Stimulated activated CD4-positive, alpha-beta T cell treated with anti-CD3 and anti-CD28 coated beads, Interleukin-15, amount 100 ng/mL, for 48 hours (primary cell): ENCODE results near the gene EHMT1.
"Not testable (repeated sequence)": the region's sequence is repeated elsewhere in the genome, so short reads cannot be mapped to it uniquely, and the experiment has no call there.

Experiments used
- DNase-seq, 2 donors: peaks; one replicate each; pipeline ENCODE4 v3.0.0-alpha.2; 2020; ENCODE audit warnings: low read depth in 2 of 2

Gene EHMT1

GRCh38 chr9:137759649-137760321, 141.0 kb downstream of the EHMT1 start:
- DNase-seq = no peak

GRCh38 chr9:137760426-137760825, 141.6 kb downstream of the EHMT1 start:
- no peak for DNase-seq

GRCh38 chr9:137761032-137761431, 142.2 kb downstream of the EHMT1 start:
- DNase-seq = peak in 1 of 2 donors; percentile 19

GRCh38 chr9:137761793-137762192, 143.0 kb downstream of the EHMT1 start:
- no peak for DNase-seq

- no peak for DNase-seq
Measured at GRCh38 chr9:137762414-137763061, 143.7 kb downstream of the EHMT1 start.

- DNase-seq = no peak
Measured at GRCh38 chr9:137763271-137763955, 144.6 kb downstream of the EHMT1 start.

GRCh38 chr9:137764171-137764671, 145.4 kb downstream of the EHMT1 start:
- no peak for DNase-seq

GRCh38 chr9:137764981-137765380, 146.2 kb downstream of the EHMT1 start:
- no peak for DNase-seq

GRCh38 chr9:137765536-137765935, 146.7 kb downstream of the EHMT1 start:
- no peak for DNase-seq

- no peak for DNase-seq
Measured at GRCh38 chr9:137771580-137771979, 152.8 kb downstream of the EHMT1 start.

- no peak for DNase-seq
Measured at GRCh38 chr9:137772281-137772873, 153.6 kb downstream of the EHMT1 start.

- DNase-seq = no peak
Measured at GRCh38 chr9:137774775-137775386, 156.1 kb downstream of the EHMT1 start.

GRCh38 chr9:137776306-137776995, 157.6 kb downstream of the EHMT1 start:
- no peak for DNase-seq

GRCh38 chr9:137777761-137778160, 159.0 kb downstream of the EHMT1 start:
- no peak for DNase-seq

- DNase-seq = no peak
Measured at GRCh38 chr9:137778336-137778735, 159.5 kb downstream of the EHMT1 start.

- no peak for DNase-seq
Measured at GRCh38 chr9:137778914-137779313, 160.1 kb downstream of the EHMT1 start.

GRCh38 chr9:137780031-137780430, 161.2 kb downstream of the EHMT1 start:
- not testable (repeated sequence) for DNase-seq

- DNase-seq = no peak
Measured at GRCh38 chr9:137781906-137782585, 163.2 kb downstream of the EHMT1 start.

- DNase-seq = no peak
Measured at GRCh38 chr9:137783521-137783920, 164.7 kb downstream of the EHMT1 start.

GRCh38 chr9:137784046-137784445, 165.2 kb downstream of the EHMT1 start:
- DNase-seq = no peak
